GM19468 (cell line): ENCODE data around the gene PHLDB1.
A peak's percentile ranks its signal among the peaks of the same experiment; 100 is the strongest.
"Not testable (repeated sequence)": the region's sequence is repeated elsewhere in the genome, so short reads cannot be mapped to it uniquely, and the experiment has no call there.

Experiments used
- ATAC-seq: cut with Tn5 transposase; IDR thresholded peaks from one replicate; pipeline ENCODE4 v1.9.1; 2021; ENCODE audit warnings: mild to moderate bottlenecking, moderate library complexity, moderate number of reproducible peaks; ENCODE audit not compliant: unreplicated experiment; ENCODE audit errors: extremely low read depth

PHLDB1 gene

DNA sequence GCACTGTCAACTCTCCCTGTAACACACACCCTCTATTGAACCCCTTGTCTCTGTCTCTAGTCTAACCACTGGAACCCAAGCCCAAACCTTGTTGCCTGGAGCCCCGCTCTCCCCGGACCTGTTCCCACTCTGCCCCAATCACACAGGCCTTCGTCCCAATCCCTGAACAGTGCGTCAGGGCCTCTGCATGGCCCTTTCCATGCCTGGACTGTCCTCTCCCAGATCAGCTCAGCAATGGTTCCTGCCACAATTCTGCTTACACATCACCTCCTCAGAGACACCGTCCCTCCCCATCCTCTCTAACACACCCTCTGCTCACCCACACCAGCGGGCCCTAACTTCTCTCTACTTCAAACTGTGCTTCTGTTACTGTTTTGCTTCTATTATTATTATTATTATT is 70.6 kb downstream of the PHLDB1 start:
- no peak for ATAC-seq

DNA sequence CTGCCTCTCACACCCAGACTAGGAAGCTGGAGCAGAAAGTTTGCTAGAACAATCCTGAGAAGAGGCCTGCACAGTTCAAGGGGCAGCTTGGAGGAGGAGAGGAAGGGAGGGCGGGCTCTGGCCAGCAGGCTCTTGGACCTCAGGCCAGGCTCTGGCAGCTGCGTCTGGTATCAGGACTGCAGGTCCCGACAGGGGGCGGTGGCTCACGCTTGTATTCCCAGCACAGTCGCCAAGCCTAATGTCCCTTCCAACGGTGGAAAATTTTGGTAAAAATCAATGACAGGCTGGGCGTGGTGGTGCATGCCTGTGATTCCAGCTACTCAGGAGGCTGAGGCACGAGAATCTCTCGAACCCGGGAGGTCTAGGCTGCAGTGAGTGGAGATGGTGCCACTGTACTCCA is 71.5 kb downstream of the PHLDB1 start:
- not testable (repeated sequence) for ATAC-seq

DNA sequence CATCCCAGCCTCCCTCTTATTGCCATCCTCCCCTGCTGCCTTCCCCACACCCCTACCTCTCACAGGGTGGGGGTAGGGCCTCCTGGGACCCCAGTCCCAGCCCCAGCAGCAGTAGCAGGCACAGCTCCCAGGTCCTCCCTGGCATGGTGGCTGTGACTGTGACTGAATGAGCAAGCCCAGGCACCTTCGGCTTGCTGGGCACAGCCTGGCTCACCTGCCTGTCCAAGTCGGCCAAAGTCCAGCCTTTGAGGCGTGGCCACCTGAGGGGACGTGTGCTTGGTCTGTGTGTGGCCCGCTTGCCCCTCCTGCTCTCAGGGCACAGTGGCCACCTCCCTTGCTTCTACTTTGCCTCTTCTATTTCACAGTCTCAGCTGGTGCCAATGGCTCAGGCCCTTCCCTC is 72.1 kb downstream of the PHLDB1 start, which contains the start of gene TREH:
Gene TREH, minus strand, starts transcription at position 168 of the 400 bp plus-strand sequence. Its CDS starts 23 bp downstream, at position 145.
- ATAC-seq, result no peak

DNA sequence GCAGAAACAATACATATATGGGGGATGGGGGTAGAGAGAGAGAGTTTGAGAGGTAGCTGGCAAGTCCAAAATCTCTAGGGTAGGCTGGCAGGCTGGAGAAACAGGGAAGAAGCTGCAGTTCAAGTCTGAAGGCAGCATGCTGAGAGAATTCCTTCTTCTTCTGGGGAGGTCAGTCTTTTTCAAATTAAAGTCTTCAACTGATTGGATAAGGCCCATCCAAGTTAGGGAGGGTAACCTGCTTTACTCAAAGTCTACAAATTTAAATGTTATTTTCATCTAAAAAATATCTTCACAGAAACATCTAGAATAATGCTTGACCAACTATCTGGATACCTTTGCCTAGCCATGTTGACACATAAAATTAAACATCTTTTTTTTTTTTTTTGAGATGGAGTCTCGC is 75.0 kb downstream of the PHLDB1 start:
- no peak for ATAC-seq

DNA sequence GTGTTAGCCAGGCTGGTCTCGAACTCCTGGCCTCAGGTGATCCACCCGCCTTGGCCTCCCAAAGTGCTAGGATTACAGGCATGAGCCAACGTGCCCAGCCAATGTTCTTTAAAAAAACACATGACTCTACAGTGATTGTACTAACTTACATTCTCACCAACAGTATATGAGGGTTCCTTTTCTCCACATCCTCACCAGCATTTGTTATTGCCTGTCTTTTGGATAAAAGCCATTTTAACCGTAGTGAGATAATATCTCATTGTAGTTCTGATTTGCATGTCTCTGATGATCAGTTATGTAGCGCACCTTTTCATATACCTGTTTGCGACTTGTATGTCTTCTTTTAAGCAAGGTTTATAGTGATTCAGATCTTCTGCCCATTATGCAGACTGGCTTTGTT is 75.5 kb downstream of the PHLDB1 start:
- ATAC-seq, result not testable (repeated sequence)

DNA sequence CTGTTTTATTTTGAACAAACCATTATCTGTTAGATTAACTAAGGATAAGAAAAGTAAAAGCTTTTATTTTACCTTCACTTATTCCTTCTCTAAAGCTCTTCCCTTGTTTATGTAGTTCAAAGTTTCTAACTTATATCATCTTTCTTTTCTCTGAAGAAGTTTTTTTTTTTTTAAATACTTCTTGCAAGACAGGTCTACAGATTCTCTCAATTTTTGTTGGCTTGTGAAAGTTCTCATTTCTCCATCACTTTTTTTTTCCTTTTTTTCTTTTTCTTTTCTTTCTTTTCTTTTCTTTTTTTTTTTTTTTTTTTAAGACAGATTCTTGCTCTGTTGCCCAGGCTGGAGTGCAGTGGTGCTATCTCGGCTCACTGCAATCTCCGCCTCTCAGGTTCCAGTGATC is 76.8 kb downstream of the PHLDB1 start:
- no peak for ATAC-seq

DNA sequence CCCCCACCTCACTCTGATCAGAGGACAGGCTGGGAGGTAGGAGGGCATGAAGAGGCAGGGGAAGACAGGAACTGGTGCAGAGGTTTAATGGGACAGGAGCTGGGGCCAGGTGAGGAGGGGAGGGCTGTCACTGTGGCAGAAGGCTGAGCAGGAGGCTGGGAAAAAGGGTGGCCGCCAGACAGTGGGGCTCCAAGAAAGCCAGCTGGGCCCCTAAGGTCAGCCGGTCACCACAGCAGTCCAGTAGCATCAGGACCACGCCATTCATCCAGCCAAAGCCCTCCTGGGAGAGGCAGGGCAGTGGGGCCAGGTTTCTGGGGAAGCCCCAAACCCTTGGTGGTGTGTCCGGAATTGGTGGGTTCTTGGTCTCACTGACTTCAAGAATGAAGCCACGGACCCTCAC is 80.5 kb downstream of the PHLDB1 start:
- no peak for ATAC-seq

DNA sequence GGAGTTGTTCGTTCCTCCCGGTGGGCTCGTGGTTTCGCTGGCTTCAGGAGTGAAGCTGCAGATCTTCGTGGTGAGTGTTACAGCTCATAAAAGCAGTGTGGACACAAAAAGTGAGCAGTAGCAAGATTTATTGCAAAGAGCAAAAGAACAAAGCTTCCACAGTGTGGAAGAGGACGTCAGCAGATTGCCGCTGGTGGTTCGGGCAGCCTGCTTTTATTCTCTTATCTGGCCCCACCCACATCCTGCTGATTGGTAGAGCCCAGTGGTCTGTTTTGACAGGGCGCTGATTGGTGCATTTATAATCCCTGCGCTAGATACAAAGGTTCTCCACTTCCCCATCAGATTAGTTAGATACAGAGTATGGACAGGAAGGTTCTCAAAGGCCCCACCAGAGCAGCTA is 80.9 kb downstream of the PHLDB1 start:
- ATAC-seq, result not testable (repeated sequence)

DNA sequence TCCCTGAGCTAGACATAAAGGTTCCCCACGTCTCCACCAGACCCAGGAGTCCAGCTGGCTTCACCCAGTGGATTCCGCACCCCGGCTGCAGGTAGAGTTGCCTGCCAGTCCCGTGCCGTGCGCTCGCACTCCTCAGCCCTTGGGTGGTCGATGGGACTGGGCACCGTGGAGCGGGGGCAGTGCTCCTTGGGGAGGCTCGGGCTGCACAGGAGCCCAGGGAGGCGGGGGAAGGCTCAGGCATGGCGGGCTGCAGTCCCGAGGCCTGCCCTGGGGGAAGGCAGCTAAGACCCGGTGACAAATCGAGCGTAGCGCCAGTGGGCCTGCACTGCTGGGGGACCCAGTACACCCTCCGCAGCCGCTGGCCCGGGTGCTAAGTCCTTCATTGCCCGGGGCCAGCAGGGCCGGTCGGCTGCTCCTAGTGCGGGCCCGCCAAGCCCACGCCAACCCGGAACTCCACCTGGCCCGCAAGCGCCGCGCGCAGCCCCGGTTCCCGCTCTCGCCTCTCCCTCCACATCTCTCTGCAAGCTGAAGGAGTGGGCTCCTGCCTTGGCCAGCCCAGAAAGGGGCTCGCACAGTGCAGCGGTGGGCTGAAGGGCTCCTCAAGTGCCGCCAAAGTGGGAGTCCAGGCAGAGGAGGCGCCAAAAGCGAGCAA is 81.6 kb downstream of the PHLDB1 start:
- ATAC-seq, result no peak

DNA sequence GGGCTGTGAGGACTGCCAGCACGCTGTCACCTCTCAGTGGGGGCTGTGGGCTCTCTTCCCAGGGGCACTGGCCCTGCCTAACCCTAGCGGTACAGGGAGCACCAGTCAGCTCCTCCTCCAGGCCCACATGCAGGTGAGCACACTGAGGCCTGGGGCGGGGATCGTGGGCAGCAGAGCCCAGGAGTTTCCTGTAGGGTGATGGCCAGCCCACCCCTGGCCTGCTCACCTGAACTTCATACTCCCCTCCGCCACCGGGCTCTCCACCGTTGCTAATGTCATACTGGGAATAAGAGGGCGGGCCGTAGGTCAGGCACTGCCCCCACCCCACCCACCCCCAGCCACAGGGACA is 82.1 kb downstream of the PHLDB1 start:
- no peak for ATAC-seq

DNA sequence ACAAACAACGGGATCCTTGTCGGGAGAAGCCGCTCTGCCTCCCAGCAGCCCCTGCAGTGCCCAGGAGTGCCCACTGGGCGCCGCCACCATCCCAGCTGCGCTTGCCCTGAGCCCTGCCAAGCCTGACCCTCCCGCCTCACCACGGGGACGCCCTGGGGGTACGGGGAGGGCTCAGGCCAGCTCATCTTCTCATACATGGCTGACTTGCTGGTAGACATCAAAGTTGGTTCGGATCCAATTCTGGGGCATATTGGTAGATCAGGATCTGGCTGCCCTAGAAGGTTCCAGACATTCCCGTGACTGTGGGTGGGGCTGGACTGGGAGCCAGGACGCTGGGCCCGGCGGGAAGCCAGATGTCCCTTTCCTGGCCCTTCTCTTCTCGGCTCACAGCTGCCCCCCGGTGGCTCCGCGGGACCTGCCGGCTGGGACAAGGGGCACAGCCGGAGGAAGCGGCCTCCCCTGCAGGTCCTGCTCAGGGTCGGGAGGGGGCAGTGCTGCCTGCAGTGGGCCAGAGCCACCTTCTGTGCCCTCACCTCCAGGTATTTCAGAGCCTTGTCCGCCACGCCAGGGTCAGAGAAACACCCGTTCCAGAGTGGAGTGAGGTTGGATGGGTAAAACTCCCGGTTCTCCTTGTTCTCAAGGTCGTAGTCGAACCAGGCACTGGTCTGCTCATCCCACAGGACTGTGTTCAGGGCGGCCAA is 82.6 kb downstream of the PHLDB1 start:
- peak; percentile 27 for ATAC-seq

DNA sequence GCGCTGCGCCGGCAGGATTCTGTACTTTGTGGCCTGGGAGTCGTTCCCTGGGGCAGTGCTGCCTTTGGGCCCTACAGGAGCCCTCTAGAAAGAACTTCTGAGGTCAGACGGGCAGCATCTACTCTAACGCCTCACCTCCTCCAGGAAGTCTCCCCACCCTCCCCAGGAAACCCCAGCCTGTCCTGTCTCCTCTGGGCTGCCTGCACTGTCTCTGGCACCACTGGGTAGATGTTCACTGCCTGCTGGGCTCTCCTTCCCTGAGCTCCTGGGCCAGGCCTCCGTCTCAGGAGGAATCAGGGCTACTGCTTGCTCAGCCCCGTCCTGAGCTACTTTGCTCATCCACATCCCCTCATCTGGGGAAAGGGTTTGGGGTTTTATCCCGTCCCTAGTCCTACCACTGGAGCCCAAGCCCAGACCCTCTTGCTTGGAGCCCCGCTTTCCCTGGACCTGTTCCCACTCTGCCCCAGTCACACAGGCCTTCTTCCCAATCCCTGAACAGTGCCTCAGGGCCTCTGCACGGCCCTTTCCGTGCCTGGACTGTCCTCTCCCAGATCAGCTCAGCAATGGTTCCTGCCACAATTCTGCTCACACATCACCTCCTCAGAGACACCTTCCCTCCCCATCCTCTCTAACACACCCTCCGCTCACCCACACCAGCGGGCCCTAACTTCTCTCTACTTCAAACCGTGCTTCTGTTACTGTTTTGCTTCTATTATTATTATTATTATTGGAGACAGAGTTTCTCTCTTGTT is 83.3 kb downstream of the PHLDB1 start:
- ATAC-seq, result no peak

DNA sequence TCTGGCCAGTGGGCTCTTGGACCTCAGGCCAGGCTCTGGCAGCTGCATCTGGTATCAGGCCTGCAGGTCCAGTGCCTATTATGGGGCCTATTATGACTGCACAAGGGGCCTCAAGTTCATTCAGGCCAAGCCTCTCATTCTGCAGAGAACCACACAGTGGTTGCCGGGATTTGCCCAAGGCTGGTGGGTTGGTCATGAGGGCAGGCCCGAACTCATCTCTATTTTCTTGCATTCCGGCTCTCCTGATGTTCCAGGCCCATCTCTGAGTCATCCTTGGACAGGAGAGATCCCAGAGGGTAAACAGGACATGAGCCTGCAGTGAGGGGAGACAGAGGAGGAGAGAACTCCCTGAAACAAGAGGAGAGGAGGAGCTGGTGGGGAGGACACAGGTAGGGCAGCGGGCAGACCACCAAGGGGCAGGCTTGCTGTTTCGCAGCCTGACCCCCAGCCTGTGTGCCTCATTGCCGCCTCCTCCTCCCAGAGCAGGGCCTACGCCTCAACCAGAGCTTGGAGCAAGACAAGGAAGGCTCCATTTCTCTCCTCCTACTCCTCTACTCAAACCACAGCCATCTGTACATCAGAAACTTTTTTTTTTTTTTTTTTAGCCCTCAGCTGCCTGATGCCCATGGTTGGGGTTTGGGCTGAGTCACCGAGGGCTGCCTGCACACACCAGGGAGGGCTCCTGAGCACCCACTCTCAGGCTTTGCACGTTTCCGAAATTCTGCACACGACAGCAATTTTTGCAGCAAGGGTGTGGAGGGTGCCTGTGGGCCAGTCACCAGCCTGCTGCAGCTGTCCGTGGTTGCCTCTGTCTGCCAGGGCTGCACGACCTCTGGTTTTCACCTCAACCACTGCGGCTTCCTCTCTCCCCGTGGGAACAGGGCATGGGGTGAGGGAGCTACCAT is 84.8 kb downstream of the PHLDB1 start:
- no peak for ATAC-seq

DNA sequence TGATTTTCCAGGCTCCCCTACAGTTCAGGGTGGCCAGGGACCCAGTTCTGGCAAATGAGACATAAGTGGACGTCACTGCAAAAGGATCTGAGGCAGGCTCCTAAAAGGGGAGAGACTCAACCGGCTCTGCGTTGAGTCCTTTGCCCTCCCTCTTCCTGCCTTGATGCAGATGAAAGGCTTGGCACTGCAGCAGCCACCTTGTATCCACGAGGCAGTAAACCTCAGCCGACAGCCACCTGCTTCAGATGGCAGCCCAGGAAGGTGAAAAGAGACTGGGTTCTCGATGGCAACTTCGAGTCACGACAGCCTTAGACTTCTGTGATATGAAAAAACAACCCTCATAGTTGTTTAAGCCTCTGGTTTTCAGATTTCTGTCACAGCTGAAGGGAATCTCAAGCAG is 86.8 kb downstream of the PHLDB1 start:
- ATAC-seq, result no peak

DNA sequence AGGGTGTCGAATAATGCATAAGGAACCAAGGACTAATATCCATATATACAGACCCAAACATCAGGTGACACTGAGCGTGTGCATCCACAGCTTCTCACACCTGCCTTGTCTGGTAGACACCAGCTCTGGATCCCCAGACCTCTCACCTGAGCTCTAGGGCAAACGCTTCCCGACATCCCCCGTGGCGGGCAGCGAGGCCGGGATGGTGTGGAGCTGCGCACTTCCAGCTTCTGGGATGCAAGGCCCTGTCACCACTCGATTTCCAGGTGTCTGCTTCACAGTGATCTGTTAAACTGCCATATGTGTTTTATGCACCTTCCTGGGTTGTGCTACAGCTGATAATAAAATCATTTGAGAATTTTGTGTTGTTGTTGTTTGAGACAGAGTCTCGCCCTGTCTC is 87.4 kb downstream of the PHLDB1 start:
- ATAC-seq, result no peak

DNA sequence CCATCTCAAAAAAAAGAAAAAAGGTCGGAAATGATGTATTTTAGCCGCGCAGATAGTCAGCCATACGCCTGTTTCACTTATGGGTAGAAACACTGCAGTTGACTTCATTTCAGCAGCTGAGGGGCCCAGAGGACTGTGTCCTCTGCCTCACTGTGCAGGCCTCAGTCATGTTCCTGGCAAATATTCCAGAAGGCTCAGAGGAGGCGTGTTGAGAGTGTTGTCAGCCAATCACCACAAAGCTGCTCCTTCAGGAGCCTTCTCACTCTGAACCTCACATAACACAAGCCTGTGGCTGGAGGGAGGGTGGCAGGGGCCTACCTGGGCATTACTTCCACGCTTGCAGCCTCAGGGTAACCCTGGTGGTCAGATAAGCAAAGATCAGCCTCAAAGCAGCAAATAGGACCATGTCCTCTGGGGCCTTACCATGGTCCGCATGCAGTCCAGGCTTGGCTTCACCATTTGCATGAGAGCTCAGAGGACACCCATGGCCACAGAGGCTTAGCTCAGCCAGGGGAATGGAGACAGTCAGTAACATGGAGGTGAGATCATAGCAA is 89.3 kb downstream of the PHLDB1 start:
- no peak for ATAC-seq

DNA sequence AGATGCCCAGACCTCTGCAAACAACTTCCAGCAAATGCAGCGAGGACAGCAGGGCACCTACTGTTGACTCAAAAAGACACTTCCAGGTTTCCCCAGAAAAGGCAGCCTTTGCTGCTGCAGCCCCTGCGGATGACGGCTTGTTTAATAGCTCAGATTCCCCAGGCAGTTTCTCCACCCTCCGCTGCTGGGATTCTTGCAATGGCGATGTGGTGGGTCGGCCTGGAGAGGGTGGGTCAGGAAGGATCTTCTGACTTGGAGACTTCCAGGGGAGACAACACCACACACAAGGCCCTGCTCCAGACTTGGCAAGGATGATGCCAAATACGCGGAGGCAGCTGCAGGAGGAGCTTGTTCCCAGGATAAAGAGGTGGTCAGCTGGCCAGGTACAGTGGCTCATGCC is 89.9 kb downstream of the PHLDB1 start:
- ATAC-seq, result no peak

DNA sequence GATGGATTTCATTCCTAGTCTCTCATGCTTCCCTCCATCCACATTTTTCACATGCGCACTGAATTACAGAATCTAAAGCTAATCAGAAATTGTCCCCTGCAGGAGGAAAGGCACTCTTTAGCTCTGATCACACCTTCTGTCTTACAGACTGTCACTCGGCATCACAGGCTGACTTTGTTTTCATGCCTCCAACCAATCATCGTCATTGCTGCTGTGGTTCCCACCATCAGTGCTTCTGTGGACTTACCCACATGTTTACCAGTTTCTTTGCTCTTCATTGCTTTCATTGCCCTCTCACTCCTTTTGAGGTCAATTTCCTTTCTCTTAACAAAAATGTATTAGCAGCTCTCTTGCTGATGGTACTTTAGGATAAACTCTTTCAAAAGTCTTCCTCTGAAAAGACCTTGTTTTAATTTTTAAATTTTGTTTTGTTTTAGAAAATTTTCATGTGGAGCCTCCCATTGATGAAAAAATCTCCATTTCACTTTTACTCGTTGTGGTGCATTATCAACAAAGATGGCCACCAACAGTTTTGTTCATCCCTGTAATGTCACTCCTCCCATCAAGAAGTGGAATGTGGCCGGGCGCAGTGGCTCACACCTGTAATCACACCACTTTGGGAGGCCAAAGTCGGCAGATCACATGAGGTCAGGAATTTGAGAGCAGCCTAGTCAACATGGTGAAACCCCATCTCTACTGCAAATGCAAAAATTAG is 92.2 kb downstream of the PHLDB1 start:
- no peak for ATAC-seq

DNA sequence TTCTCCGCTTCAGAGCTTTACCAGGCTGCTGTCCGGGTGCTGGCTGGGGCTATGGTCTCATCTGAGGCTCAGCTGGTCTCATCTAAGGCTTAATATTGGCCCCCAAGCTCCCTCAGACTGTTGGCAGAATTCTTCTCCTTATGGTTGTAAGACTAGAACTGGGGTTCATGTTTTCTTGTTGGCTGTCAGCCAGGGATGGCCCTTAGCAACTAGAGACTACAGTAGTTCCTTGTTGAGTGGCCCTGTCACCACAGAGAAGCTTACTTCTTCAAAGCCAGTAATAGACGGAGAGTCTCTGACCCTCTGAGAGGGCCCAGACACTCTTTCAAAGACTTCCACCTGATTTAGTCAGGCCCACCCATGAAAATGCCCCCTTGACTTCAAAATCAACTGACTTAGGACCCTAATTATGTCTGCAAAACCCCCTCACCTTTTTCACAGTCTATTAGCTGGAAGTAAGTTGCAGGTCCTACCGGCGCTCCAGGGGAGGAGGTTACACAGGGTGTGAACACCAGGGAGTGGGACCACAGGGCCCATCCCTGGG is 96.2 kb downstream of the PHLDB1 start:
- no peak for ATAC-seq
